Natural killer cell treated with Interleukin-12 subunit alpha and Interleukin-12 subunit beta and Interleukin-15 and Interleukin-18, amount 100 ng/mL, for 72 hours (primary cell): ENCODE data around the gene CALY. TPM values are rescaled to one million over a fixed set of nuclear protein-coding genes. Genes with fewer than 3 reads are reported as not detected.

Experiments used
- ATAC-seq, 2 donors: fragments of 150-1000 bp; cut with Tn5 transposase in 1 of 2; sonication (Bioruptor Pico), chemical (Tn5 transposase) in 1 of 2; 2 replicates each; pipeline ENCODE4 v1.10.0; 2021
- DNase-seq: peaks from one replicate; pipeline ENCODE4 v3.0.0; 2022; ENCODE audit warnings: low spot score
- H3K27ac Mint-ChIP-seq, 2 donors: 1 replicate in 1 of 2; 2 replicates in 1 of 2; pipeline ENCODE4 v1.8.0; 2022; ENCODE audit warnings: mixed read lengths in 2 of 2, mild to moderate bottlenecking in 1 of 2, moderate library complexity in 1 of 2
- H3K27me3 Mint-ChIP-seq, 2 donors: 1 replicate in 1 of 2; 2 replicates in 1 of 2; pipeline ENCODE4 v1.8.0; 2022; ENCODE audit warnings: mixed read lengths in 2 of 2
- H3K36me3 Mint-ChIP-seq: one replicate; pipeline ENCODE4 v1.8.0; 2022; ENCODE audit warnings: mixed read lengths
- H3K4me1 Mint-ChIP-seq, 2 donors: 1 replicate in 1 of 2; 2 replicates in 1 of 2; pipeline ENCODE4 v1.8.0; 2022; ENCODE audit warnings: low read depth in 2 of 2, mixed read lengths in 2 of 2, mild to moderate bottlenecking in 1 of 2
- H3K4me3 Mint-ChIP-seq: one replicate; pipeline ENCODE4 v1.8.0; 2022; ENCODE audit warnings: mixed read lengths
- H3K9me3 Mint-ChIP-seq: 2 replicates; pipeline ENCODE4 v1.8.0; 2022; ENCODE audit warnings: mixed read lengths
- total RNA-seq, 2 donors: library from RNA; stranded (reverse); gene quantifications; one replicate each; pipeline ENCODE4 v1.2.3, GENCODE V29; 2022

CALY gene
- total RNA-seq, 2 donors from 2014 or later = not detected

GRCh38 chr10:133361227-133361626 is 24.5 kb upstream of the CALY start:
- Mint-ChIP-seq H3K36me3 (no peaks in the 10 kb centered on the region), H3K9me3 (no peaks in the 10 kb centered on the region), H3K27me3 (no peaks in the 10 kb centered on the region), H3K4me1 (no peaks in the 10 kb centered on the region), H3K27ac (peak overlapping the region in 1 of 2 donors; percentile 60), H3K4me3 (no peak overlapping the region)
- no peak for DNase-seq
- ATAC-seq = no peak

- no peaks in the 10 kb centered on the region for H3K9me3 Mint-ChIP-seq
- no peaks in the 10 kb centered on the region for H3K4me1 Mint-ChIP-seq
- H3K27ac Mint-ChIP-seq = no peak overlapping the region
- DNase-seq (no peak), ATAC-seq (no peak)
- H3K36me3 Mint-ChIP-seq = no peaks in the 10 kb centered on the region
- no peaks in the 10 kb centered on the region for H3K27me3 Mint-ChIP-seq
- H3K4me3 Mint-ChIP-seq = no peak overlapping the region
Observed at GRCh38 chr10:133359972-133360610, 23.4 kb upstream of the CALY start.

GRCh38 chr10:133359554-133359971 is 22.9 kb upstream of the CALY start:
- Mint-ChIP-seq H3K27me3 (no peaks in the 10 kb centered on the region), H3K9me3 (no peaks in the 10 kb centered on the region), H3K4me3 (no peak overlapping the region), H3K4me1 (no peaks in the 10 kb centered on the region), H3K36me3 (no peaks in the 10 kb centered on the region), H3K27ac (no peak overlapping the region)
- DNase-seq (no peak), ATAC-seq (no peak)

GRCh38 chr10:133358925-133359310 is 22.2 kb upstream of the CALY start:
- Mint-ChIP-seq H3K4me3 (no peak overlapping the region), H3K9me3 (no peaks in the 10 kb centered on the region), H3K36me3 (no peaks in the 10 kb centered on the region), H3K27me3 (no peaks in the 10 kb centered on the region), H3K27ac (no peak overlapping the region), H3K4me1 (no peaks in the 10 kb centered on the region)
- no peak for ATAC-seq
- no peak for DNase-seq

GRCh38 chr10:133358162-133358924 is 21.6 kb upstream of the CALY start:
- ATAC-seq (no peak), DNase-seq (no peak)
- Mint-ChIP-seq H3K4me3 (no peak overlapping the region), H3K36me3 (no peaks in the 10 kb centered on the region), H3K27me3 (no peaks in the 10 kb centered on the region), H3K27ac (no peak overlapping the region), H3K9me3 (no peaks in the 10 kb centered on the region), H3K4me1 (no peaks in the 10 kb centered on the region)

GRCh38 chr10:133357285-133358161 is 20.8 kb upstream of the CALY start, which contains the start of gene FUOM:
Gene FUOM (minus strand): TSS chr10:133358019. CDS start chr10:133358007, 12 bp downstream.
- H3K36me3 Mint-ChIP-seq = no peaks in the 10 kb centered on the region
- no peaks in the 10 kb centered on the region for H3K27me3 Mint-ChIP-seq
- peak; percentile 76 for DNase-seq
- H3K4me3 Mint-ChIP-seq = peak within 1 kb of the TSS; percentile 51
- no peak within 1 kb of the TSS for H3K27ac Mint-ChIP-seq
- no peaks in the 10 kb centered on the region for H3K9me3 Mint-ChIP-seq
- ATAC-seq = peak; percentile 87 to 94
- H3K4me1 Mint-ChIP-seq = no peaks in the 10 kb centered on the region

- ATAC-seq (no peak), DNase-seq (no peak)
- Mint-ChIP-seq H3K4me3 (peak overlapping the region; percentile 51), H3K36me3 (no peaks in the 10 kb centered on the region), H3K27me3 (no peaks in the 10 kb centered on the region), H3K27ac (no peak overlapping the region), H3K9me3 (no peaks in the 10 kb centered on the region), H3K4me1 (no peaks in the 10 kb centered on the region)
Observed at GRCh38 chr10:133356549-133357284, 20.0 kb upstream of the CALY start.

GRCh38 chr10:133355991-133356390 is 19.3 kb upstream of the CALY start:
- H3K9me3 Mint-ChIP-seq = no peaks in the 10 kb centered on the region
- H3K27ac Mint-ChIP-seq = no peak overlapping the region
- H3K27me3 Mint-ChIP-seq = no peaks in the 10 kb centered on the region
- DNase-seq = no peak
- no peaks in the 10 kb centered on the region for H3K36me3 Mint-ChIP-seq
- no peaks in the 10 kb centered on the region for H3K4me1 Mint-ChIP-seq
- no peak overlapping the region for H3K4me3 Mint-ChIP-seq
- ATAC-seq = no peak

GRCh38 chr10:133355266-133355665 is 18.6 kb upstream of the CALY start:
- no peaks in the 10 kb centered on the region for H3K9me3 Mint-ChIP-seq
- ATAC-seq (no peak), DNase-seq (no peak)
- H3K27ac Mint-ChIP-seq = no peak overlapping the region
- no peak overlapping the region for H3K4me3 Mint-ChIP-seq
- H3K36me3 Mint-ChIP-seq = no peaks in the 10 kb centered on the region
- H3K4me1 Mint-ChIP-seq = no peaks in the 10 kb centered on the region
- H3K27me3 Mint-ChIP-seq = no peaks in the 10 kb centered on the region

GRCh38 chr10:133354672-133355240 is 18.1 kb upstream of the CALY start:
- Mint-ChIP-seq H3K4me3 (no peak overlapping the region), H3K36me3 (no peaks in the 10 kb centered on the region), H3K9me3 (no peaks in the 10 kb centered on the region), H3K27me3 (no peaks in the 10 kb centered on the region), H3K4me1 (no peaks in the 10 kb centered on the region), H3K27ac (no peak overlapping the region)
- no peak for ATAC-seq
- no peak for DNase-seq

GRCh38 chr10:133353988-133354605 is 17.4 kb upstream of the CALY start:
- Mint-ChIP-seq H3K4me3 (no peak overlapping the region), H3K9me3 (no peaks in the 10 kb centered on the region), H3K36me3 (no peaks in the 10 kb centered on the region), H3K27ac (no peak overlapping the region), H3K27me3 (peaks cover 2 to 5% of the 10 kb centered on the region in 2 donors), H3K4me1 (peaks cover 2 to 3% of the 10 kb centered on the region in 2 donors)
- DNase-seq (no peak), ATAC-seq (no peak)

- no peaks in the 10 kb centered on the region for H3K9me3 Mint-ChIP-seq
- ATAC-seq = no peak
- H3K27me3 Mint-ChIP-seq = peaks cover 4 to 9% of the 10 kb centered on the region in 2 donors
- DNase-seq = no peak
- peaks cover 3 to 5% of the 10 kb centered on the region in 2 donors for H3K4me1 Mint-ChIP-seq
- no peak overlapping the region for H3K27ac Mint-ChIP-seq
- no peaks in the 10 kb centered on the region for H3K36me3 Mint-ChIP-seq
- no peak overlapping the region for H3K4me3 Mint-ChIP-seq
Observed at GRCh38 chr10:133353202-133353959, 16.7 kb upstream of the CALY start.
